GM23248 (cell line): Measurements from ENCODE around the gene TLK1. TPM values are rescaled to one million over a fixed set of nuclear protein-coding genes. Genes with fewer than 3 reads are reported as not detected.

Experiments
- DNase-seq: peaks from one replicate; pipeline ENCODE4 v3.0.0-alpha.2; 2015
- H2AFZ ChIP-seq: fragments of 200-600 bp; sonication (generic); 2 replicates; pipeline ENCODE4 v1.6.1; 2016; ENCODE audit warnings: antibody characterized with exemption
- H3F3A ChIP-seq: fragments of 200-600 bp; sonication (generic); 2 replicates; pipeline ENCODE4 v1.6.1; 2016; ENCODE audit warnings: mild to moderate bottlenecking, antibody characterized with exemption, mixed run types; ENCODE audit not compliant: insufficient read depth
- H3K27ac ChIP-seq: fragments of 200-600 bp; sonication (generic); 2 replicates; pipeline ENCODE4 v1.5.1; 2016; ENCODE audit warnings: mild to moderate bottlenecking
- H3K27me3 ChIP-seq: fragments of 200-600 bp; sonication (generic); replicated peaks from 2 replicates; pipeline ENCODE4 v1.6.1; 2016; ENCODE audit warnings: mild to moderate bottlenecking; ENCODE audit not compliant: insufficient read depth
- H3K36me3 ChIP-seq: fragments of 200-600 bp; sonication (generic); 2 replicates; pipeline ENCODE4 v1.6.1; 2016; ENCODE audit warnings: low read depth, mild to moderate bottlenecking
- H3K4me1 ChIP-seq: fragments of 200-600 bp; sonication (generic); 2 replicates; pipeline ENCODE4 v1.6.1; 2016; ENCODE audit warnings: mild to moderate bottlenecking; ENCODE audit not compliant: insufficient read depth
- H3K4me2 ChIP-seq: fragments of 200-600 bp; sonication (generic); one replicate; pipeline ENCODE4 v1.6.1; 2016; ENCODE audit warnings: mild to moderate bottlenecking; ENCODE audit not compliant: unreplicated experiment
- H3K4me3 ChIP-seq: fragments of 200-600 bp; sonication (generic); 2 replicates; pipeline ENCODE4 v1.5.1; 2016; ENCODE audit warnings: mild to moderate bottlenecking
- H3K79me2 ChIP-seq: fragments of 200-600 bp; sonication (generic); 2 replicates; pipeline ENCODE4 v1.6.1; 2016; ENCODE audit warnings: mild to moderate bottlenecking; ENCODE audit not compliant: insufficient read depth
- H3K9ac ChIP-seq: fragments of 200-600 bp; sonication (generic); 2 replicates; pipeline ENCODE4 v1.6.1; 2016; ENCODE audit warnings: mild to moderate bottlenecking
- H3K9me2 ChIP-seq: fragments of 200-600 bp; sonication (generic); 2 replicates; pipeline ENCODE4 v1.6.1; 2016; ENCODE audit warnings: mixed run types, mild to moderate bottlenecking, moderate library complexity; ENCODE audit not compliant: insufficient read depth
- H3K9me3 ChIP-seq: fragments of 200-600 bp; sonication (generic); one replicate; pipeline ENCODE4 v1.6.1; 2017; ENCODE audit warnings: low read depth
- H4K20me1 ChIP-seq: fragments of 200-600 bp; sonication (generic); 2 replicates; pipeline ENCODE4 v1.6.0; 2016; ENCODE audit not compliant: insufficient read depth
- EZH2 ChIP-seq: fragments of 200-600 bp; sonication (generic); IDR thresholded peaks from 2 replicates; pipeline ENCODE4 v1.6.1; 2018; ENCODE audit warnings: antibody characterized with exemption, mild to moderate bottlenecking; ENCODE audit not compliant: insufficient read depth, poor library complexity, severe bottlenecking
- EZH2phosphoT487 ChIP-seq: fragments of 200-600 bp; sonication (generic); IDR thresholded peaks from 2 replicates; pipeline ENCODE4 v1.6.1; 2018; ENCODE audit warnings: antibody characterized with exemption, moderate library complexity, mild to moderate bottlenecking, low read depth; ENCODE audit not compliant: insufficient read depth
- WGBS, 2 experiments: methylation state at CpG; one replicate each; pipeline ENCODE4 v1.1.6; 2015 to 2017; ENCODE audit warnings: low lambda C conversion rate in 2 of 2, low coverage in 1 of 2; ENCODE audit errors: missing lambda C conversion rate in 2 of 2; 5-methylcytosine and 5-hydroxymethylcytosine counted together
- in situ Hi-C: fragments of 300-500 bp; cut with MboI; formaldehyde crosslinking; loops from 2 replicates; pipeline ENCODE4 v1.15.0; 2020
- polyA plus RNA-seq: library from polyadenylated mRNA; unstranded; fragments of >200 nt; fragmentation: Nextera tagmentation; extraction: Ambion mirVana; gene quantifications from 2 replicates; pipeline ENCODE4 v1.2.1, GENCODE V29; 2016
- total RNA-seq: library from RNA; depleted of rRNA; stranded (reverse); fragments of >200 nt; shearing (Covaris generic); gene quantifications from 2 replicates; pipeline ENCODE4 v1.2.3, GENCODE V29; 2014

TLK1 gene
- total and polyA plus RNA-seq, 2 experiments from 2014 or later = 9.6 to 25.6 TPM

- no peak overlapping the region for H3K4me2 ChIP-seq
- H3K4me3 ChIP-seq = no peak overlapping the region
- in situ Hi-C loops = no loop called here
- no peak overlapping the region for H3K9ac ChIP-seq
- H3K9me2 ChIP-seq = no peaks in the 10 kb centered on the region
- no peaks in the 10 kb centered on the region for H3K27me3 ChIP-seq
- no peak overlapping the region for H2AFZ ChIP-seq
- H3F3A ChIP-seq = peaks cover 8% of the 10 kb centered on the region; the same call in 1 of the 2 replicates
- no peak for TF ChIP-seq EZH2
- peaks cover 17% of the 10 kb centered on the region; the same call in 1 of the 2 replicates for H4K20me1 ChIP-seq
- H3K4me1 ChIP-seq = peaks cover 13% of the 10 kb centered on the region
- no peak for DNase-seq
- no peak overlapping the region for H3K27ac ChIP-seq
- H3K79me2 ChIP-seq = peaks cover 100% of the 10 kb centered on the region
- no peaks in the 10 kb centered on the region for H3K36me3 ChIP-seq
- 95 to 99% methylated on average over 8 to 9 of the region's 9 CpGs for WGBS, 2 experiments
- H3K9me3 ChIP-seq = no peaks in the 10 kb centered on the region
Measured at GRCh38 chr2:171139860-171140259, 20.8 kb downstream of the TLK1 start.

DNA sequence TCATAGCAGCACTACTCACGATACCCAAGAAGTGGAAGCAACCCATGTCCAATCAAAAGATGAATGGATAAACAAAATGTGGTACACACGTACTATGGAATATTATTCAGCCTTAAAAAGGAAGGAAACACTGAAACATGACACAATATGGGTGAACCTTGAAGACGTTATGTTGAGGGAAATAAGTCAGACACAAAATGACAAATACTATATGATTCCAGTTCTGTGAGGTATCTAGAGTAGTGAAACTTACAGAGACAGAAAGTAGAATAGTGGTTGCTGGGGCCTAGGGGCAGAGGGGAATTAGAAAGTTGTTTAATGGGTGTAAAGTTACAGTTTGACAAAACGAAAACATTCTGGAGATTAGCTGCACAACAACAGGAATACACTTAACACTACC lies 24.7 kb downstream of the TLK1 start:
- peaks cover 23% of the 10 kb centered on the region; the same call in 1 of the 2 replicates for H4K20me1 ChIP-seq
- peaks cover 100% of the 10 kb centered on the region for H3K79me2 ChIP-seq
- no peak overlapping the region for H3K27ac ChIP-seq
- H3K9me3 ChIP-seq = no peaks in the 10 kb centered on the region
- in situ Hi-C loops = no loop called here
- peaks cover under 1% of the 10 kb centered on the region for H3K4me1 ChIP-seq
- WGBS, 2 experiments = 94 to 99% methylated on average over 4 of the region's 4 CpGs
- no peak overlapping the region for H3K9ac ChIP-seq
- no peaks in the 10 kb centered on the region for H3K27me3 ChIP-seq
- no peaks in the 10 kb centered on the region for H3K36me3 ChIP-seq
- H3K4me2 ChIP-seq = no peak overlapping the region
- DNase-seq = no peak
- no peaks in the 10 kb centered on the region for H3F3A ChIP-seq
- H2AFZ ChIP-seq = no peak overlapping the region
- H3K9me2 ChIP-seq = no peaks in the 10 kb centered on the region
- H3K4me3 ChIP-seq = no peak overlapping the region
- TF ChIP-seq EZH2 (no peak), EZH2phosphoT487 (no peak)

GRCh38 chr2:171134624-171135230 lies 26.0 kb downstream of the TLK1 start:
- Histone ChIP-seq H4K20me1 (peaks cover 17% of the 10 kb centered on the region; the same call in 1 of the 2 replicates), H3K9ac (no peak overlapping the region), H3K4me2 (no peak overlapping the region), H3K4me3 (no peak overlapping the region), H3K79me2 (peaks cover 100% of the 10 kb centered on the region), H3K9me2 (no peaks in the 10 kb centered on the region), H3K4me1 (no peaks in the 10 kb centered on the region), H3K9me3 (no peaks in the 10 kb centered on the region), H3K27me3 (no peaks in the 10 kb centered on the region), H3F3A (no peaks in the 10 kb centered on the region), H3K36me3 (no peaks in the 10 kb centered on the region), H3K27ac (no peak overlapping the region), H2AFZ (no peak overlapping the region)
- no peak for TF ChIP-seq EZH2phosphoT487
- TF ChIP-seq EZH2 = no peak
- no peak for DNase-seq
- in situ Hi-C loops = no loop called here
- WGBS, 2 experiments = 95 to 96% methylated on average over 2 to 4 of the region's 4 CpGs

GRCh38 chr2:171132086-171132485 lies 28.6 kb downstream of the TLK1 start:
- H3K9me3 ChIP-seq = no peaks in the 10 kb centered on the region
- H3K27ac ChIP-seq = no peak overlapping the region
- H3K4me2 ChIP-seq = no peak overlapping the region
- H3F3A ChIP-seq = no peaks in the 10 kb centered on the region
- H2AFZ ChIP-seq = no peak overlapping the region
- no peaks in the 10 kb centered on the region for H3K36me3 ChIP-seq
- no peak for DNase-seq
- H3K9ac ChIP-seq = no peak overlapping the region
- in situ Hi-C loops = no loop called here
- H4K20me1 ChIP-seq = peaks cover 17% of the 10 kb centered on the region; the same call in 1 of the 2 replicates
- no peak overlapping the region for H3K4me3 ChIP-seq
- H3K27me3 ChIP-seq = no peaks in the 10 kb centered on the region
- H3K9me2 ChIP-seq = no peaks in the 10 kb centered on the region
- 88 to 92% methylated on average over 5 of the region's 5 CpGs for WGBS, 2 experiments
- TF ChIP-seq EZH2phosphoT487 (no peak), EZH2 (no peak)
- H3K4me1 ChIP-seq = no peaks in the 10 kb centered on the region
- peaks cover 100% of the 10 kb centered on the region for H3K79me2 ChIP-seq

- TF ChIP-seq EZH2phosphoT487 (no peak), EZH2 (no peak)
- H3K27me3 ChIP-seq = no peaks in the 10 kb centered on the region
- H3K27ac ChIP-seq = no peak overlapping the region
- H3K4me3 ChIP-seq = no peak overlapping the region
- H3K36me3 ChIP-seq = no peaks in the 10 kb centered on the region
- H3K4me2 ChIP-seq = no peak overlapping the region
- H2AFZ ChIP-seq = no peak overlapping the region
- H3K79me2 ChIP-seq = peaks cover 100% of the 10 kb centered on the region
- no peak overlapping the region for H3K9ac ChIP-seq
- H3F3A ChIP-seq = no peaks in the 10 kb centered on the region
- H4K20me1 ChIP-seq = peaks cover 17% of the 10 kb centered on the region; the same call in 1 of the 2 replicates
- H3K9me2 ChIP-seq = no peaks in the 10 kb centered on the region
- H3K4me1 ChIP-seq = no peaks in the 10 kb centered on the region
- in situ Hi-C loops = no loop called here
- H3K9me3 ChIP-seq = no peaks in the 10 kb centered on the region
- DNase-seq = no peak
- WGBS, 2 experiments = 100% methylated on average over 1 of the region's 1 CpG
Measured at GRCh38 chr2:171128461-171128860, 32.2 kb downstream of the TLK1 start.
